Thyroid gland (tissue), 4 donors: ENCODE data around the gene CRHBP.

Source experiments
- POLR2A ChIP-seq, 2 donors: fragments of 450-650 bp; IDR thresholded peaks; one replicate each; pipeline ENCODE4 v1.6.1; 2017; ENCODE audit warnings: antibody characterized with exemption in 2 of 2, mild to moderate bottlenecking in 2 of 2, moderate library complexity in 1 of 2
- TF ChIP-seq, protein P1 (sequence below), 6 experiments: fragments of 200-600 bp in 3 of 6; fragments of 450-650 bp in 3 of 6; sonication (generic) in 3 of 6; IDR thresholded peaks; one replicate each; pipeline ENCODE4 v1.5.1; 2016 to 2019; ENCODE audit warnings: antibody characterized with exemption in 6 of 6, mild to moderate bottlenecking in 2 of 6, inconsistent platforms in 1 of 6, moderate library complexity in 1 of 6

GRCh38 chr5:76941442-76941841 lies 11.4 kb upstream of the CRHBP start:
- TF ChIP-seq, protein P1, sequence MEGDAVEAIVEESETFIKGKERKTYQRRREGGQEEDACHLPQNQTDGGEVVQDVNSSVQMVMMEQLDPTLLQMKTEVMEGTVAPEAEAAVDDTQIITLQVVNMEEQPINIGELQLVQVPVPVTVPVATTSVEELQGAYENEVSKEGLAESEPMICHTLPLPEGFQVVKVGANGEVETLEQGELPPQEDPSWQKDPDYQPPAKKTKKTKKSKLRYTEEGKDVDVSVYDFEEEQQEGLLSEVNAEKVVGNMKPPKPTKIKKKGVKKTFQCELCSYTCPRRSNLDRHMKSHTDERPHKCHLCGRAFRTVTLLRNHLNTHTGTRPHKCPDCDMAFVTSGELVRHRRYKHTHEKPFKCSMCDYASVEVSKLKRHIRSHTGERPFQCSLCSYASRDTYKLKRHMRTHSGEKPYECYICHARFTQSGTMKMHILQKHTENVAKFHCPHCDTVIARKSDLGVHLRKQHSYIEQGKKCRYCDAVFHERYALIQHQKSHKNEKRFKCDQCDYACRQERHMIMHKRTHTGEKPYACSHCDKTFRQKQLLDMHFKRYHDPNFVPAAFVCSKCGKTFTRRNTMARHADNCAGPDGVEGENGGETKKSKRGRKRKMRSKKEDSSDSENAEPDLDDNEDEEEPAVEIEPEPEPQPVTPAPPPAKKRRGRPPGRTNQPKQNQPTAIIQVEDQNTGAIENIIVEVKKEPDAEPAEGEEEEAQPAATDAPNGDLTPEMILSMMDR (IDR thresholded peaks at IDR 0.05) = no peak
- TF ChIP-seq POLR2A (IDR thresholded peaks at IDR 0.05) = no peak
